Mesothelial cell of epicardium (in vitro differentiated cells): Measurements from ENCODE around the gene SIPA1L3. TPM values are rescaled to one million over a fixed set of nuclear protein-coding genes. Genes with fewer than 3 reads are reported as not detected.
A peak's percentile ranks its signal among the peaks of the same experiment; 100 is the strongest.

Experiments
- DNase-seq, 2 experiments: peaks; one replicate each; pipeline ENCODE4 v3.0.0; 2021; ENCODE audit warnings: low spot score in 2 of 2; ENCODE audit not compliant: unreplicated experiment in 2 of 2
- H3K27ac Mint-ChIP-seq: 2 replicates; pipeline ENCODE4 v1.8.0; 2021; ENCODE audit warnings: mixed read lengths
- H3K27me3 Mint-ChIP-seq: 2 replicates; pipeline ENCODE4 v1.8.0; 2021; ENCODE audit warnings: low read depth, mixed read lengths
- H3K36me3 Mint-ChIP-seq: 2 replicates; pipeline ENCODE4 v1.8.0; 2021; ENCODE audit warnings: mixed read lengths
- H3K4me1 Mint-ChIP-seq: 2 replicates; pipeline ENCODE4 v1.8.0; 2021; ENCODE audit warnings: mixed read lengths
- H3K4me3 Mint-ChIP-seq: 2 replicates; pipeline ENCODE4 v1.8.0; 2021; ENCODE audit warnings: mild to moderate bottlenecking, moderate library complexity, mixed read lengths
- H3K9me3 Mint-ChIP-seq: 2 replicates; pipeline ENCODE4 v1.8.0; 2021; ENCODE audit warnings: mixed read lengths
- CTCF ChIP-seq: fragments of 200-600 bp; sonication (generic); IDR thresholded peaks from one replicate; pipeline ENCODE4 v1.5.0; 2021; ENCODE audit warnings: antibody characterized with exemption; ENCODE audit not compliant: unreplicated experiment
- total RNA-seq: library from RNA; stranded (reverse); gene quantifications from 3 replicates; pipeline ENCODE4 v1.2.1, GENCODE V29; 2021

SIPA1L3 gene
- total RNA-seq, 1 donor from 2014 or later = 58.2 TPM

- Mint-ChIP-seq H3K4me1 (peaks cover 39% of the 10 kb centered on the region), H3K27ac (no peak overlapping the region), H3K36me3 (peaks cover 3% of the 10 kb centered on the region), H3K9me3 (peaks cover 4% of the 10 kb centered on the region), H3K4me3 (no peak overlapping the region), H3K27me3 (no peaks in the 10 kb centered on the region)
- no peak for DNase-seq
- no peak for TF ChIP-seq CTCF
These were observed 23.4 kb downstream of the SIPA1L3 start for GRCh38 chr19:37930416-37930815.

- Mint-ChIP-seq H3K27ac (peak overlapping the region; percentile 94), H3K27me3 (no peaks in the 10 kb centered on the region), H3K9me3 (peaks cover 10% of the 10 kb centered on the region), H3K4me3 (peak overlapping the region; percentile 58), H3K36me3 (peaks cover 16% of the 10 kb centered on the region), H3K4me1 (peaks cover 39% of the 10 kb centered on the region)
- no peak for TF ChIP-seq CTCF
- peak; percentile 45 to 78 for DNase-seq
These were observed 25.1 kb downstream of the SIPA1L3 start for GRCh38 chr19:37931881-37932655.

- Mint-ChIP-seq H3K4me3 (peak overlapping the region; percentile 58), H3K27me3 (no peaks in the 10 kb centered on the region), H3K36me3 (peaks cover 19% of the 10 kb centered on the region), H3K9me3 (peaks cover 10% of the 10 kb centered on the region), H3K27ac (peak overlapping the region; percentile 94), H3K4me1 (peaks cover 39% of the 10 kb centered on the region)
- no peak for DNase-seq
- TF ChIP-seq CTCF = no peak
These were observed 26.3 kb downstream of the SIPA1L3 start for GRCh38 chr19:37932985-37933936.

GRCh38 chr19:37933937-37934358, 26.9 kb downstream of the SIPA1L3 start:
- Mint-ChIP-seq H3K4me3 (peak overlapping the region; percentile 23), H3K27me3 (no peaks in the 10 kb centered on the region), H3K4me1 (peaks cover 34% of the 10 kb centered on the region), H3K9me3 (peaks cover 10% of the 10 kb centered on the region), H3K36me3 (peaks cover 21% of the 10 kb centered on the region), H3K27ac (peak overlapping the region; percentile 94)
- no peak for DNase-seq
- no peak for TF ChIP-seq CTCF

DNA sequence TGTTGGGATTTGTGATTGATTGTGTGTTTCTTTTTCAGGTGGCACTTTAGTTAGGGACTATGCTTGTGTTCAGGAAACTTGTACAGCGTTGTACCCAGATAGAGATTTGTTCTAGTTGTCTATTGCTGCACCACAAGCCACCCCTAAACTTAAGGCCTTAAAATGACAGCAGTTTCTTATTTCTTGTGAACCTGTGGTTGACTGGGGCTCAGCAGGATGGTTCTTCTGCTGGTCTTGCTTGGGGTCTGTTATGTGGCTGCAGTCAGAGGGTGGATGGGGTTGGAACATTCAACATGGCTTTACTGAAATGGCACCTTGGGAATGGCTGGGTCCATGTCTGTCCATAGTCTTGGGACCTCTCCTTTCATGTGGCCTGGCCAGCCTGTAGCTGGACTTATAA, 28.3 kb downstream of the SIPA1L3 start:
- peaks cover 35% of the 10 kb centered on the region for H3K4me1 Mint-ChIP-seq
- no peak overlapping the region for H3K27ac Mint-ChIP-seq
- H3K4me3 Mint-ChIP-seq = no peak overlapping the region

More for the DNA sequence above, 28.3 kb downstream of the SIPA1L3 start:
- H3K36me3 Mint-ChIP-seq = peaks cover 23% of the 10 kb centered on the region
- H3K27me3 Mint-ChIP-seq = no peaks in the 10 kb centered on the region
- TF ChIP-seq CTCF = no peak
- peaks cover 10% of the 10 kb centered on the region for H3K9me3 Mint-ChIP-seq
- DNase-seq = no peak
